ENCODE results near the gene DLGAP4. TPM values are rescaled to one million over a fixed set of nuclear protein-coding genes. Genes with fewer than 3 reads are reported as not detected.
A peak's percentile ranks its signal among the peaks of the same experiment; 100 is the strongest.

The DLGAP4 gene
- total and polyA plus RNA-seq, 9 donors: 18.2 to 75.9 (median 53.1) TPM

GRCh38 chr20:36487069-36487468 is 180.9 kb downstream of the DLGAP4 start:
- intact Hi-C loops (cut with DNase I): no loop called here
- Histone ChIP-seq H3K9me3 (no peaks in the 10 kb centered on the region), H3K36me3 (no peaks in the 10 kb centered on the region), H3K4me3 (no peak overlapping the region), H3K27me3 (no peaks in the 10 kb centered on the region), H3K27ac (no peak overlapping the region), H3K4me1 (ENCODE audit: insufficient read depth) (peaks cover 16% of the 10 kb centered on the region)
- no peak for TF ChIP-seq POLR2A (IDR thresholded peaks at IDR 0.05)
- TF ChIP-seq, protein P1, sequence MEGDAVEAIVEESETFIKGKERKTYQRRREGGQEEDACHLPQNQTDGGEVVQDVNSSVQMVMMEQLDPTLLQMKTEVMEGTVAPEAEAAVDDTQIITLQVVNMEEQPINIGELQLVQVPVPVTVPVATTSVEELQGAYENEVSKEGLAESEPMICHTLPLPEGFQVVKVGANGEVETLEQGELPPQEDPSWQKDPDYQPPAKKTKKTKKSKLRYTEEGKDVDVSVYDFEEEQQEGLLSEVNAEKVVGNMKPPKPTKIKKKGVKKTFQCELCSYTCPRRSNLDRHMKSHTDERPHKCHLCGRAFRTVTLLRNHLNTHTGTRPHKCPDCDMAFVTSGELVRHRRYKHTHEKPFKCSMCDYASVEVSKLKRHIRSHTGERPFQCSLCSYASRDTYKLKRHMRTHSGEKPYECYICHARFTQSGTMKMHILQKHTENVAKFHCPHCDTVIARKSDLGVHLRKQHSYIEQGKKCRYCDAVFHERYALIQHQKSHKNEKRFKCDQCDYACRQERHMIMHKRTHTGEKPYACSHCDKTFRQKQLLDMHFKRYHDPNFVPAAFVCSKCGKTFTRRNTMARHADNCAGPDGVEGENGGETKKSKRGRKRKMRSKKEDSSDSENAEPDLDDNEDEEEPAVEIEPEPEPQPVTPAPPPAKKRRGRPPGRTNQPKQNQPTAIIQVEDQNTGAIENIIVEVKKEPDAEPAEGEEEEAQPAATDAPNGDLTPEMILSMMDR (IDR thresholded peaks at IDR 0.05): no peak
- no peak for TF ChIP-seq EP300 (IDR thresholded peaks at IDR 0.05)
- 77 to 81% (median 77%) methylated on average over 1 of the region's 1 CpG for WGBS, 3 donors
- no peak for DNase-seq

- no peaks in the 10 kb centered on the region for H3K27me3 ChIP-seq
- no peak for DNase-seq
- H3K36me3 ChIP-seq: no peaks in the 10 kb centered on the region
- no peak overlapping the region for H3K4me3 ChIP-seq
- peaks cover 11% of the 10 kb centered on the region for H3K4me1 ChIP-seq (ENCODE audit: insufficient read depth)
- intact Hi-C loops (cut with DNase I): no loop called here
- no peaks in the 10 kb centered on the region for H3K9me3 ChIP-seq
- no peak overlapping the region for H3K27ac ChIP-seq
- WGBS, 3 donors: 48 to 56% (median 49%) methylated on average over 1 of the region's 1 CpG
- TF ChIP-seq, protein P1 (IDR thresholded peaks at IDR 0.05): no peak
Measured at GRCh38 chr20:36490191-36490590, 184.1 kb downstream of the DLGAP4 start.

GRCh38 chr20:36491901-36492617 is 185.9 kb downstream of the DLGAP4 start:
- Histone ChIP-seq H3K4me1 (ENCODE audit: insufficient read depth) (peaks cover 10% of the 10 kb centered on the region), H3K9me3 (no peaks in the 10 kb centered on the region), H3K27ac (peak overlapping the region in 1 of 2 donors; percentile 49), H3K36me3 (no peaks in the 10 kb centered on the region), H3K4me3 (no peak overlapping the region), H3K27me3 (no peaks in the 10 kb centered on the region)
- WGBS, 3 donors: 36 to 46% (median 37%) methylated on average over 8 of the region's 8 CpGs
- TF ChIP-seq, protein P1 (IDR thresholded peaks at IDR 0.05): no peak
- TF ChIP-seq EP300 (IDR thresholded peaks at IDR 0.05) (no peak), POLR2A (IDR thresholded peaks at IDR 0.05) (no peak)
- DNase-seq: peak in 2 of 5 donors; percentile 41 to 49
- intact Hi-C loops (cut with DNase I): no loop called here

DNA sequence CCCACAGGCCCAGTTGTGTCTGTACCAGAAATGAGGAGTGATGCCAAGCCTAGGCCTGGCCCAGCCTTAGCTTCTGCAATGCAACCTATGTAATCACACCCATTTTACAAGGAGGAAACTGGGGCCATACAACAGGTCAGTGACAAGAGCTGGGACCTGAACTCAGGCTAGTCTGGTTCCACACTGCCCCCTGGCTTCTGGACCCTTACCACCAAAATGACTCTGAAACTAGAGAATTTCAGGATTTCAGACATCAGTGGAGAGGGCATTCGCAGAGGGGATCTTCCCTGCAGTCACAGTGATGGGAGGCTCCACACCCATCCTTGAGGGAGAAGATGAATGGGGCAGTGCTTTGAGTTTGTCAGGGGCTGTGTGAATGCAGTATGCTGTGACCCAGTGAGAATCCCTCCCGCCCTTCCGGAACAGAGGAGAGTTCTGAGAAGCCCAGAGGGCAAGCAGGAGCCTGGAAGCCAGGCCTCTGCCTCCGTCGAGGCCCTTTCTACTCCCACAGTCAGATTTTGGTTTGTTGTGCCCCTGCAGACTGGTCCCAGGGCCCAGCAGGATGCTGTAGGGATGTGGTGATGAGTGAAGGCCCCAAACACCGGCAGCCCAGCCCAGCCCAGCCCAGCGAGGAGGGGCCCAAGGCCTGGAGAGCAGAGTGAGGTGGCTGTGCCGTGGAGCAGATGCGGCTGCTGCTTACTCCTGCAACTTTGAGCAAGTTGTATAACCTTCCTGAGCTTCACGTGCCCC is 187.1 kb downstream of the DLGAP4 start:
- no peak for DNase-seq
- Histone ChIP-seq H3K27me3 (no peaks in the 10 kb centered on the region), H3K4me1 (ENCODE audit: insufficient read depth) (peaks cover 17% of the 10 kb centered on the region), H3K36me3 (no peaks in the 10 kb centered on the region), H3K9me3 (no peaks in the 10 kb centered on the region), H3K4me3 (no peak overlapping the region), H3K27ac (peak overlapping the region; percentile 28 to 55)
- 44 to 56% (median 50%) methylated on average over 10 of the region's 10 CpGs for WGBS, 3 donors
- TF ChIP-seq POLR2A (IDR thresholded peaks at IDR 0.05) (no peak), EP300 (IDR thresholded peaks at IDR 0.05) (no peak)
- TF ChIP-seq, protein P1 (IDR thresholded peaks at IDR 0.05): no peak
- intact Hi-C loops (cut with DNase I): no loop called here

Measured in ovary (tissue), 9 donors.